HG02943 (cell line): ENCODE measurements around the gene CPHXL.

Source experiments
- ATAC-seq: cut with Tn5 transposase; IDR thresholded peaks from one replicate; pipeline ENCODE4 v1.9.1; 2021; ENCODE audit warnings: mild to moderate bottlenecking, low read depth, moderate library complexity; ENCODE audit not compliant: unreplicated experiment

CPHXL gene

GRCh38 chr16:75703306-75703705 lies 23.0 kb downstream of the CPHXL start:
- ATAC-seq, result no peak

DNA sequence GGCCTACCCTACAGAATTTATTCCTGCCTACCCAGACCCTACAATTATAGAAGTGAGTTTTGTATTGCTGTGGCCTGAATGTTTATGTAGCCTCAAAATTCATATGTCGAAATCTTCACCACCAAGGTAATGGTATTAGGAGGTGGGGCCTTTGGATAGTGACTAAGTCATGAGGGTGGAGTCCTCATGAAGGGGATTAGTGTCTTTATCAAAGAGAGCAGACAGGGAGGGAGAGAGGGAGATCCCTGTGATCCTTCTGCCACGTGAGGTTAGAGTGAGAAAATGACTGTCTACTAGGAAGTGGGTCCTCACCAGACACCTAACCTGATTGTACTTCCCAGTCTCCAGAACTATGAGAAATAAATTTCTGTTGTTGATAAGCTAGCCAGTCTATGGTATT lies 24.0 kb downstream of the CPHXL start:
- no peak for ATAC-seq

- ATAC-seq, result no peak
Observed at GRCh38 chr16:75701361-75701760, 24.9 kb downstream of the CPHXL start, which contains the start of gene DUXB. TSS of gene DUXB (minus strand) at chr16:75701461. CDS start at chr16:75701418, 43 bp downstream.

DNA sequence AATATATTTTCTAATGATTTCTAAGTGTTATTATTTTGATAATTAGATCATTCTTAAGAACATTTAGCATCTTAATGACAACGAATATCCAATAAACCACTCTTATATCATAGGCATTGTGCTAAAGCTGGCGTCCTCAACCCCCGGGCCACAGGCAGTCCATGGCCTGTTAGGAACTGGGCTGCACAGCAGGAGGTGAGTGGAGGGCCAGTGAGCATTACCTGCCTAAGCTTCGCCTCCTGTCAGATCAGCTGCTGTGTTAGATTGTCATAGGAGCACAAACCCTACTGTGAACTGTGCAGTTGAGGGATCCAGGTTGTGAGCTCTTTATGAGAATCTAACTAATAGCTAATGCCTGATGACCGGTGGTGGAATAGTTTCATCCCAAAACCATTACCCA lies 28.7 kb downstream of the CPHXL start:
- no peak for ATAC-seq

DNA sequence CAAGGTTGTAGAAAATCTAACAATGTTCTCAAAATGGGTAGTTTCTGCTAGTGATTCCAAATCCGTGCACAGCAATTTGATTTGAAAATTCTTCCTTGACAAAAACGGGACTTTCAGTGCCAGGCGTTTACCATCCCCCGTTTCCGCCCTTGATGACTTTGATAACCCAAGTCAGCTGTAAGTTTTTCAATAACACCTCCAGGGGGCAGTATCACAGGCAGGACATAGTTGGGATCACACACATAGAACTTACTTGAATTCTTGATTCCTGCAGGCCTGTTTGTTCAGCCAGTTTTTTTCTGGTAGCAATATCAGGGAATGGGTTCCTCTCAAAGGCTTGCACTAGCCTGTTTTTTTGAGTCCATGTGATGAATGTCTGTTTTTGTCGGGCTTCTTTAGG lies 30.6 kb downstream of the CPHXL start:
- no peak for ATAC-seq

DNA sequence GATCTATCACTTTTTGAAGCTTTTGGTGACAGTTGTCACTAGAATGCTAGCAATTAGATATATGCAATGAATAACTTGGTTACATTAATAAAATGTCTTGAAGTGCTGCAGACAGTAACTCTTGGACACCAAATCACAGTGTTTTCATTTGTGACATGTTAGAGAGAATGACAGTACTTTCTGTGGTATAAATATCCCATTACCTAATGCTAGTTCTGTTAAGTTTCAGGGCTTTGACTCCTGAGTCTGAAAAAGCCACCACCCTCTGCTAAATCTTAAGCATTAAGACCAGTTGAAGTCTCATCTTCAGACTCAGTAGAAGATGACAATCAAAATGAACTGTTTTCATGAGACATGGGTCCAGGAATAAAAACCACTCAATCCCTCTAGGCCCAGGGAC lies 38.9 kb downstream of the CPHXL start:
- ATAC-seq, result no peak

DNA sequence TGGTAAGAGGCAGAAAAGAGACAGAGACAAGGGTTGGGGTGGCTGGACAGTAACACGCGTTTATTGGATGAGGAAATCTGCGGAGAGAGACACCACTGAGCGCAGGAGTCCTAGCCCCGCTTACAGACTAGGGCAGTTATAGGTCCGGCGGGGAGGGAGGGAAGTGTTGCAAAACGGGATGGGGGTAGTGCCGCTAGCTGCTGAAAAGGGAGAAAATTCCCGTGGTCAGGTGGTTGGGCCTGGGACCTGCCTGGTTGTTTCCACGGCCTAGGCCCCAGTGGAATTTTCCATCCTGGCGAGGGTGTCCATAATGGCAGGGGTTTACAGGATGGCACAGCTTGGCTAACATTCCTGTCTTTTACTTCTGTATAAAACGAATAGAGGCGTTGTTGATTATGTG lies 44.0 kb downstream of the CPHXL start:
- no peak for ATAC-seq

DNA sequence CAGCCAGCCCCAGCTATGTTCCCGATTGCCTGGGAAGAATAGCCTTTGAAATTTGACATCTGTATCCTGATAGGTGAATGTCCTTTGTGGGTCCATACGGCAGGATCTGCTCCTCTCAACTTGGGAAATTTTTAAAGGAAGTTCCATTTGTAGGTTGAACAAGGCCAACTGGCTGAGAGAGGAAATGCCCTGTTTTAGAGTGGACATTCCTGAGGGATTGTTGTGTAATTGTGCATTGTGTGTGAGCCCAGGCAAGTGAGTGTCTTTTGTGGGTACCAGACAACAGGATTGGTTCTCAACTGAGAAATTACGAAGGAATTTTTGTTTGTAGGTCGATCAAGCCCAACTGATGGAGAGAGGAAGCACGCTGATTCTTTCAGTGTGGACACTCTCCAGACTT lies 46.9 kb downstream of the CPHXL start:
- ATAC-seq, result no peak

DNA sequence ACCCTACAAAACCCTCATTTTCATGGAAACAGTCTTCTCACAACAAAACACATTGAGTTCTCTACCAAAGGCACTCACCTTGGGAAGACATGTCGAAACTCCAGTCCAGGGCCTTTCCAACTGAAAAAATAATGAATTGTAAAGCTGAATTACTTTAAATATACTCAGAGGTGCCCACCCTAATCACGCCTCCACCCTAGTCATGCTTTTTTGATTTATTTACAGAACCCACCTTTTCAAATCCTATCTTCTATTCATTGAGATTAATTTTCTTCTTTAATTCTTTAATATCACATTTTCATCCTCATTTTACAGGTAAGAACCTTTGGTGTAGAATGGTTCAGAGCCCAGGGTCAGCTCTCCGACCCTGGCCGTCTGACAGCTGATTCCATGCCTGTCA lies 49.4 kb downstream of the CPHXL start, which contains the start of gene CPHXL2:
TSS of gene CPHXL2 (minus strand) at position 101 of the 400 bp plus-strand sequence. CDS start at position 91, 10 bp downstream.
- no peak for ATAC-seq

GRCh38 chr16:75667503-75667902 lies 58.8 kb downstream of the CPHXL start:
- no peak for ATAC-seq
